AML-193 (cell line): ENCODE data around the gene PTX4.
A peak's percentile ranks its signal among the peaks of the same experiment; 100 is the strongest.

Experiments used
- DNase-seq, 2 experiments: peaks; one replicate each; lab custom pipeline; 2025; lab: John Stamatoyannopoulos, UW

PTX4 gene

GRCh38 chr16:1500465-1501150 lies 11.9 kb upstream of the PTX4 start:
- DNase-seq: no peak

- DNase-seq: no peak
These were observed 11.2 kb upstream of the PTX4 start for GRCh38 chr16:1499756-1500464.

GRCh38 chr16:1498899-1499676 lies 10.3 kb upstream of the PTX4 start:
- no peak for DNase-seq

- no peak for DNase-seq
These were observed 8.4 kb upstream of the PTX4 start for GRCh38 chr16:1497014-1497598.

- DNase-seq: no peak
These were observed 7.7 kb upstream of the PTX4 start for GRCh38 chr16:1496464-1496863.

GRCh38 chr16:1495889-1496262 lies 7.1 kb upstream of the PTX4 start:
- DNase-seq: no peak

- no peak for DNase-seq
These were observed 6.6 kb upstream of the PTX4 start for GRCh38 chr16:1495211-1495888.

GRCh38 chr16:1494711-1495110 lies 6.0 kb upstream of the PTX4 start:
- DNase-seq: no peak

GRCh38 chr16:1494129-1494640 lies 5.4 kb upstream of the PTX4 start:
- no peak for DNase-seq

GRCh38 chr16:1493746-1494094 lies 5.0 kb upstream of the PTX4 start:
- no peak for DNase-seq

GRCh38 chr16:1492923-1493745 lies 4.4 kb upstream of the PTX4 start, which contains the start of gene TELO2:
Gene TELO2 (plus strand): TSS chr16:1493360. CDS start chr16:1494282, 922 bp downstream.
- DNase-seq: peak; percentile 68

GRCh38 chr16:1492082-1492922 lies 3.6 kb upstream of the PTX4 start:
- DNase-seq: no peak

GRCh38 chr16:1491327-1491726 lies 2.6 kb upstream of the PTX4 start:
- DNase-seq: no peak

- no peak for DNase-seq
These were observed 333 bp upstream of the PTX4 start for GRCh38 chr16:1489077-1489476.

- DNase-seq: no peak
These were observed 616 bp downstream of the PTX4 start for GRCh38 chr16:1488054-1488601.

GRCh38 chr16:1487395-1488053 lies 1.2 kb downstream of the PTX4 start:
- no peak for DNase-seq

- no peak for DNase-seq
These were observed 2.0 kb downstream of the PTX4 start for GRCh38 chr16:1486551-1487390.

GRCh38 chr16:1485847-1486496 lies 2.8 kb downstream of the PTX4 start:
- no peak for DNase-seq
